Amygdala (tissue), 56 donors: ENCODE results near the gene ATE1.

Source experiments
- DNase-seq, 56 donors: peaks; one replicate each; lab custom pipeline; 2025; lab: John Stamatoyannopoulos, UW

Gene ATE1

DNA sequence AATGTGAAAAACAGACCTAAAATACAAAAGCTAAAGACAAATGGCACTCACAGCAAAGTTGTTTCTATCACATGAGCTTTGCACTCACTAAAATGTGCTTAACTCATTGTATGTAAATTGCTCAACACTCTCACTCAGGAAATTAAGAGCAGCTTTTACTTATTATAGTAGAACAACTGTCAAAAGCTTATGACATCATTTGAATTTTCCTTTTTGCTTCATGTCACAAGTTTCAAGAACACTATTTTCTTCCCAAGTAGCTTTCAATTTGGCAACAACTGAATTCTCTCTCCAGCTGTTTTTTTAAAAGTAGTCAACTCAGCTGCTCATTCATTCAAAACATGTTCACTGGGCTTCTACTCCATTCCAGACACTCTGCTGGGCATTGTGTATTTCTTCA lies 46.9 kb downstream of the ATE1 start:
- no peak for DNase-seq

GRCh38 chr10:121879476-121879875 lies 48.4 kb downstream of the ATE1 start:
- DNase-seq: no peak

- DNase-seq: no peak
Measured at GRCh38 chr10:121873236-121873635, 54.6 kb downstream of the ATE1 start.

- DNase-seq: no peak
Measured at GRCh38 chr10:121870413-121870812, 57.4 kb downstream of the ATE1 start.

DNA sequence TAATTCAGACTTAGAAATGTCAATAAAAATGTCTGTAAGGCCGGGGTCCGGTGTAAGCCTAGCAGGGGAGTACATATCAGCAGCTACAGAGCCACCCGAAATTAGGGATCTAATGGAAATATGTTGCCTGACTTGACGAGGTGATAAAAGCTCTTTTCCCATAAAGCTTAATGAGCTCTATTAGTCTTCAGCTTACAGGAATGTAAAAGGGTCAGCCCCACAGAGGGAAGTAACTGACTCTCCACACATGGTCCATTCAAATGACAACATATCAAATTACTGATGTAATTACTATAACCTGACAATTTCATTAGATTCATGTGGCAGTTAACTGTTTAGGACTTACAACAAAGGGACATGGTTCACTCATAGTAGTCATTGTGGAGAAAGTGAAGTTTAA lies 62.3 kb downstream of the ATE1 start:
- no peak for DNase-seq

DNA sequence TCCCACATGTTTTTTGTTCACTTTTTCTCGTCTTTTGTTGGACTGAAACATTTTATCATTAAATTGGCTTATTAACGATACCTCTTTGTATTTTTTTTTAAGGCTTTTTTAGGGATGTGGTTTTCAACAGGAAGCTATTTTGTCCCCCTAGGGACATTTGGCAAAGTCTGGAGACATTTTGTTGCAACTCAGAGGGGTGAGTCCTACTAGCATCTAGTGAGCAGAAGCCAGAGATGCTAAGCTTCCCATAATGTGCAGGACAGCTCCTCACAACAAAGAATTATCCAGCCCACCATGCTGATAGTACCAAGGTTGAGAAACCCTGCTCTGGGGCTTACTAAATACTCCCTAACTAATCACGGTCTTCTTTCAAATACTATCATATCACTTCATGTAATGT lies 63.2 kb downstream of the ATE1 start:
- no peak for DNase-seq

DNA sequence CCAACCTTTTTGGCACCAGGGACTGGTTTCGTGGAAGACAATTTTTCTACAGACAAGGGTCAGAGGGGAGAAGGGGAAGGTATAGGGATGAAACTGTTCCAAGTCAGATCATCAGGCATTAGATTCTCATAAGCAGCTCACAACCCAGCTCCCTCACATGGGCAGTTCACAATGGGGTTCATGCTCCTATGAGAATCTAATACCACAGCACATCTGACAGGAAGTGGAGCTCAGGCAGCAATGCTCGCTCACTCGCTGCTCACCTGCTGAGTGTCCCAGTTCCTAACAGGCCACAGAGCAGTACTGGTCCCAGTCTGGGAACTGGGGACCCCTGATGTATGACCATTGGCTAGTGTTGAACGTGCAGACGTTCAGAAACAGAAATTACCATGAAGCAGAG lies 63.7 kb downstream of the ATE1 start:
- DNase-seq: no peak

DNA sequence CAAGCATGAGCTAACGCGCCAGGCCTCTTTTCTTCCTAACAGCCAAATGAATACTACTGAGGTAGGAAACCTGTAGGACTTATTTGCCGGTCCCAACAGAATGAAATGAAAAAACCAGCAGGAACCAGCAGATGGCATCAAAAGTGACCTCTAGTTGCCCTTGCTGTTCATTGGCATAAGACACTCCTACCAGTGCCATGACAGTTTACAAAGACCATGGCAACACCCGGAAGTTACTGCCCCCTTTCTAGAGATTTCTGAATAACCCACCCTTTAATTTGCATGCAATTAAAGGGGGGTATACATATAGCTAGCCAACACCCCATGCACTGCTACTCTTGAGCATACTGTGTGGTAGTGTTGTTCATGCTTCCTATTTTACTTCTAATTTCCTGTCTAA lies 65.2 kb downstream of the ATE1 start:
- DNase-seq: no peak

DNA sequence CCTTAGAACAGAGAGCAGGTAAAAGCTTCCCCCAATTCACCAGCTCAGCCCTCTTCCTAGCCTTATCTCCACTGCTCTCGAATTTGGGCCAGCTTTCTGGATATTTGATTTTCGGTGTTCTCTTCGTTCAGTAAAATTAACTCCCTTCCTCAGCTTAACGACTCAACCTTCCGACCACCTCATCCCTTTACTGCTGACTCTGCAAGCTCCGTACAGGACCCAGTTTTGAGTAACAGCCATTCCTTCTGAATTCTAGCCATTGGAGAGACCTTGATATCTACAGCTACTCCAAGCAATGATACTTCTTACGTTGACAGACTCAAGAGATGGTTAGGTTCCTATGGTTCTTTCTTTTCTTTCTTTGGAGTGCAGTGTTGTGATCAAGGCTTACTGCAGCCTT lies 65.8 kb downstream of the ATE1 start:
- DNase-seq: no peak

GRCh38 chr10:121860810-121861209 lies 67.0 kb downstream of the ATE1 start:
- DNase-seq: no peak

DNA sequence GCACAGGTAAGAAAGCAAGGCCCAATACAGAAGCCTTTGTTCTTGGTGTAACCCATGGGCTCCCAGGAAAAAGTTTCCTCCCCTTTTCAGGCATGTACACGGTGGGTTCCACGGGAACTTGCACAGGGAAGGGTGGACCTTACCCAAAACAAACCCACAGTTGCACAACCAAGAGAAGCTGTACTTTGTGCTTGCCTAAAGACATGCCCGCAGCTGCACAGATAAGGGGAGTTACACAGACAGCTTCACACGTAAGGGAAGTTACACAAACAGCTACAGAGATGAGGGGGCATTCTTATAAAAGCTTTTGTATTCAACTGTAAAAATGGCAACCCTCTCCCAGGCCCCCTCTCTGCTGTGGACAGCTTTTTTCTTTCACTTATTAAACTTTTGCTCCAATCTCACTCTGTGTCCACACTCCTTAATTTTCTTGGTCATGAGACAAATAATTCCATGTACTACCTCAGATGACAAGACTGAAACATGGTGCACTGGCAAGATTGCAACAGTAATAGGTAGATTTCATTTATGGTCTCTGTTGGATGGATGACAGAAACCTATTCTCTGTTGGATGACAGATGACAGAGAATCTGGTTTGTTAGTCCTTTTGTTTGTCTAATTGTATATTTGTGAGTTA lies 72.9 kb downstream of the ATE1 start:
- no peak for DNase-seq

GRCh38 chr10:121853950-121854349 lies 73.9 kb downstream of the ATE1 start:
- no peak for DNase-seq

- no peak for DNase-seq
Measured at GRCh38 chr10:121851786-121852185, 76.0 kb downstream of the ATE1 start.

- DNase-seq: no peak
Measured at GRCh38 chr10:121848082-121848481, 79.7 kb downstream of the ATE1 start.

GRCh38 chr10:121846555-121846954 lies 81.3 kb downstream of the ATE1 start:
- DNase-seq: no peak

DNA sequence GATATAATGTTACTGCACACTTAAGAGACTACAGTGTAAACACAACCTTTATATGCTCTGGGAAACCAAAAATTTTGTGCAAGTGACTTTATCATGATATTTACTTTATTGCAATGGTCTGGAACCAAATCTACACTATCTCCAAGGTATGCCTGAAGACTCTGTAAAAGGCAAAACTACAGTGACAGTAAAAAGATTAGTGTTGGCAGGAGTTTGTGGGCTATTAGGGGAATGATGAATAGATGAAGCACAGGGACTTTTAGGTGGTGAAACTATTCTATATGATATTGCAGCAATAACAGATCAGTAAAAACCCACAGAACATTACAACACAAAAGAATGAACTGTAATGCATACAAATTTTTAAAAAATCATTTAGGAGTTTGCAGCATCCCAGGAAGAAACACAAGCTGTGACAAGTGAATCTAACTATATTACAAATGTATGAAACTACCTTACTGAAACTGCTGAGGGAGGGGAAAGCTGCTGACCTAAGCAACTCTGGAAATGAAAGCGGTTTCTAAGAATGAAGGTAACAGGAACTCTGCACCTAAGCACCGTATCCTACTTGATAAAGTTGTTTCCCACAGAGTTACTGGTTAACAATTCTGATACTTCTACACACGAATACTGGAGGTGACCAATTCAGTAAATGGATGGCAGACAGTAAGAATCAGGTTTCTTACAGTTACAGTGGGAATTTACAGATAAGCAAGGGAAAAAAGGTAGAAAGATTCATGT lies 82.6 kb downstream of the ATE1 start:
- no peak for DNase-seq

DNA sequence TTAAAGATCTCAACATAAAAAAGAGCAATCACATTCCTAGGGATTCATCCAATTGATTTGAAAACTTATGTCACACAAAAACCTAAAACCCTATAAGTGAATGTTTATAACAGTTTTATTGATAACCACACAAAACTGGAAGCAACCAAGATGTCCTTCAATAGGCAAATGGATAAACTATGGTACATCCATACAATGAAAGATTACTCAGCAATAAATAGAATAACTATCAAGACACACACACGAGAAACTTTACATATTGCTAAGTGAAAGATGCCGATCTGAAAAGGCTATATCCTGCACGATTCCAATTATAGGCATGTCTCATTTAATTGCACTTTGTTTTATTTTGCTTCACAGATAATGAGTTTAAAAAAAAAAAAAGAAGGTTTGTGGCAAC lies 83.3 kb downstream of the ATE1 start:
- no peak for DNase-seq

DNA sequence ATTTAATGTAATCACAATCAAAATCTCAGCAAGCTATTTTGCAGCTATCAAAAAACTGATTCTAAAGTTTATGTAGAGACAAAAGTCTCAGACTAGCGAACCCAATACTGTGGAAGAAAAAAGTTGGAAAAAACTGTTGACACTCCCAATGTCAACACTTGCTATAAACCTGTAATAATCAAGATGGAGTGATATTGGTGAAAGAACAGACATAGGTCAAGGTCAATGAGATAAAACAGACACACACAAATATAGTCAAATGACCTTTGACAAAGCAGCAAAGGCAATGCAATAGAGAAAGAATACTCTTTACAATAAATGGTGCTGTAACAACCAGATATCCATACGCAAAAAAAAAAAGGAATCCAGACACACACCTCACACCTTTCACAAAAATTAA lies 84.5 kb downstream of the ATE1 start:
- DNase-seq: no peak

- no peak for DNase-seq
Measured at GRCh38 chr10:121841862-121842261, 86.0 kb downstream of the ATE1 start.

DNA sequence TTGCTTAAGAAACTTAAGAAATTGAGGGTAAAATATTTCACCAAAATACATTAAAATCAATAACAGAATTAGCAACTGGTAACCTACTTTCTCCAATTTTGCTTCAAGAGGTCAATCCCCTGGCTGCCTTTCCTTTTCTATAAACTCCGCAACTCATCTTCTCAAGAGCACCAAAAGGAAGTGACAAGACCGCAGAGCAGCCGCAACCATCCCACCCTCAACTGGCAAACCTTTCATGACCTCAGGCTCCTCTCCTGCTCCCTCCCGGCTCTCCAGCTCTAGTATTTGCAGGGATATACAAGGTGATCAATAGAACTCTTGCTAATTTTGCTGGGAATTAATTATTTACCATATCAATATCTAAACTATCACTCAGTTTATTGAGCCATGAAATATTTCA lies 88.9 kb downstream of the ATE1 start:
- DNase-seq: no peak

DNA sequence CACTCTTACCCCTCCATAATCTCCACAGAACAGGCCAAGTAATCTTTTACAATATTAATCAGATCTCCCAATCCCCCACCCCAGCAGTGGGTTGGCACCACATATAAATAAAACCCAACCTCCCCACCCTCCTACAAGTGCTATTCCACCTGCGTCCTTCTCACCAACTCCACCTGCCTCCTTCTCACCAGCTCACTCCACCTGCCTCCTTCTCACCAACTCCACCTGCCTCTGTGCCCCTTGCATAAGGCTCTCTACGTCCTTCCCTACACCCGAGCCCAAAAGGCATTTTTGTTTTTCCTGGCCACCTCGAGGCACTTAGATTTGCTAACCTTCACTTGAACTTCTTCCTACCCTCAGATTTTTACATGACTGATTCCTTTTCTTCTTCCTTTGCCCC lies 89.7 kb downstream of the ATE1 start:
- DNase-seq: no peak

DNA sequence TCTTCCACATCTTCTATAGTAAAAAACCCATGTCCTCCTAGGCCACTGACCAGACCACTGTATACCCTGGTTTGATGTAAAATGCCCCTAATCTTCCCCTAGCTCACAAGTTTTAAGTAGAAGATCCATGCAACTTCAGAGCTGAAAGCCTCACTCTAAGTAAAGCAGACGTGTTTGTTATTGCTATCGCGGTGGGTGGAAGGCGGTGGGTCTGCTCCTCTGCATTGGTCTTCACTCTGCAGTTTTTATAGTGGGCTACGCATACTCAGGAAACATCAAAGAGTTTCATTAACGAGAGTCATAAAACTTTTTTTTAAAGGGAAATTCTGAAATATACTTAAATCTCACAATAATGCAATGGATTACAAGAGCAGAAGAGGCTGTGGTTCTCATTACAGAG lies 91.7 kb downstream of the ATE1 start:
- no peak for DNase-seq

DNA sequence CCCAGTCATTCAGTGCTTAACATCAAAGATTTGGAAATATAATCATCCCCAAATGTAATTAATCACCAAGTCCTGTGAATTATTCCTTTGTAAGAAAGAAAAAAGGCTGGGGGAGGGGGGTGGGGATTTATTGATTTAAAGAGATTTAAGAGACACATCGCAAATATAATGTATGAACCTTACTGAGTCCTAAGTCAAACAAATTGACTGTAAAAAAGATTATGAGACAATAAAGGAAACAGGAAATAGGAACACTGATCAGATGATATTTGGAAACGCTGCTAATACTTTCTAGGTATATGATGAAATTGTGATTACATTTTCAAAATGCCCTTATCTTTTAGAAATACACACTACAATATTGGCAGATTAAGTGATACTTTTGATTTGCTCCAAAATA lies 92.5 kb downstream of the ATE1 start:
- no peak for DNase-seq
